H9 (cell line): Measurements from ENCODE around the gene SLX4IP. TPM values are rescaled to one million over a fixed set of nuclear protein-coding genes. Genes with fewer than 3 reads are reported as not detected.

Source experiments
- DNase-seq: peaks from one replicate; pipeline ENCODE4 v3.0.0-alpha.2; 2017
- H2AFZ ChIP-seq: one replicate; pipeline ENCODE4 v1.6.1; 2013; ENCODE audit warnings: mild to moderate bottlenecking, low read length, control low read depth, moderate library complexity
- H2AK5ac ChIP-seq: 2 replicates; pipeline ENCODE4 v1.6.1; 2013; ENCODE audit warnings: low read length, control low read depth, mixed read lengths; ENCODE audit not compliant: insufficient read length
- H2BK120ac ChIP-seq: one replicate; pipeline ENCODE4 v1.6.1; 2013; ENCODE audit warnings: low read depth, mild to moderate bottlenecking, low read length, control low read depth, inconsistent platforms; ENCODE audit not compliant: poor library complexity, severe bottlenecking
- H2BK12ac ChIP-seq: 2 replicates; pipeline ENCODE4 v1.6.1; 2013; ENCODE audit warnings: low read length, control low read depth, mixed read lengths, low read depth; ENCODE audit not compliant: insufficient read length
- H2BK15ac ChIP-seq: 2 replicates; pipeline ENCODE4 v1.6.1; 2013; ENCODE audit warnings: low read depth, low read length, control low read depth
- H2BK20ac ChIP-seq: one replicate; pipeline ENCODE4 v1.6.1; 2013; ENCODE audit warnings: low read depth, mild to moderate bottlenecking, low read length, control low read depth, inconsistent platforms; ENCODE audit not compliant: poor library complexity, severe bottlenecking
- H2BK5ac ChIP-seq: 2 replicates; pipeline ENCODE4 v1.6.1; 2013; ENCODE audit warnings: low read length, control low read depth, mixed read lengths; ENCODE audit not compliant: insufficient read length
- H3K14ac ChIP-seq: 2 replicates; pipeline ENCODE4 v1.6.1; 2013; ENCODE audit warnings: low read length, control low read depth; ENCODE audit not compliant: insufficient read depth
- H3K18ac ChIP-seq: 2 replicates; pipeline ENCODE4 v1.6.1; 2013; ENCODE audit warnings: low read depth, mild to moderate bottlenecking, mixed read lengths, low read length, control low read depth; ENCODE audit not compliant: insufficient read length
- H3K23ac ChIP-seq: 2 replicates; pipeline ENCODE4 v1.6.1; 2013; ENCODE audit warnings: low read length, control low read depth, mixed read lengths, low read depth; ENCODE audit not compliant: insufficient read length
- H3K23me2 ChIP-seq: 2 replicates; pipeline ENCODE4 v1.6.1; 2013; ENCODE audit warnings: low read depth, mild to moderate bottlenecking, mixed read lengths, low read length, control low read depth; ENCODE audit not compliant: insufficient read length, poor library complexity, severe bottlenecking
- H3K27ac ChIP-seq: 2 replicates; pipeline ENCODE4 v1.5.1; 2013; ENCODE audit warnings: low read length, control low read depth, mixed read lengths, low read depth; ENCODE audit not compliant: insufficient read length
- H3K27me3 ChIP-seq: 2 replicates; pipeline ENCODE4 v1.6.1; 2013; ENCODE audit warnings: low read length, control low read depth, inconsistent platforms; ENCODE audit not compliant: insufficient read depth
- H3K4ac ChIP-seq: 2 replicates; pipeline ENCODE4 v1.6.1; 2013; ENCODE audit warnings: low read depth, mild to moderate bottlenecking, control low read depth, inconsistent platforms, low read length, moderate library complexity
- H3K4me1 ChIP-seq: 2 replicates; pipeline ENCODE4 v1.6.1; 2013; ENCODE audit warnings: low read length, control low read depth, inconsistent platforms; ENCODE audit not compliant: insufficient read depth
- H3K4me2 ChIP-seq: 2 replicates; pipeline ENCODE4 v1.6.1; 2013; ENCODE audit warnings: low read length, control low read depth, mixed read lengths; ENCODE audit not compliant: insufficient read length, insufficient read depth
- H3K56ac ChIP-seq: 2 replicates; pipeline ENCODE4 v1.6.1; 2013; ENCODE audit warnings: low read depth, mild to moderate bottlenecking, mixed read lengths, low read length, control low read depth; ENCODE audit not compliant: insufficient read length
- H3K79me1 ChIP-seq: 2 replicates; pipeline ENCODE4 v1.6.1; 2013; ENCODE audit warnings: low read depth, mild to moderate bottlenecking, moderate library complexity, low read length, control low read depth, inconsistent platforms; ENCODE audit not compliant: insufficient read depth, poor library complexity, severe bottlenecking
- H3K79me2 ChIP-seq: 2 replicates; pipeline ENCODE4 v1.6.1; 2013; ENCODE audit warnings: low read length, control low read depth, inconsistent platforms; ENCODE audit not compliant: insufficient read depth
- H3K9ac ChIP-seq: 2 replicates; pipeline ENCODE4 v1.6.1; 2013; ENCODE audit warnings: low read length, control low read depth, mixed read lengths; ENCODE audit not compliant: insufficient read length; ENCODE audit errors: extremely low read depth
- H3K9me3 ChIP-seq: one replicate; pipeline ENCODE4 v1.6.1; 2013; ENCODE audit warnings: low read depth, low read length, inconsistent platforms; ENCODE audit not compliant: control insufficient read depth
- H3T11ph ChIP-seq: one replicate; pipeline ENCODE4 v1.6.1; 2013; ENCODE audit warnings: mild to moderate bottlenecking, low read length, control low read depth, inconsistent platforms
- H4K20me1 ChIP-seq: one replicate; pipeline ENCODE4 v1.6.1; 2013; ENCODE audit not compliant: control insufficient read depth, insufficient read length, insufficient read depth
- H4K5ac ChIP-seq: 2 replicates; pipeline ENCODE4 v1.6.1; 2013; ENCODE audit warnings: low read depth, mild to moderate bottlenecking, mixed read lengths, low read length, control low read depth; ENCODE audit not compliant: insufficient read length
- H4K8ac ChIP-seq: replicated peaks from 2 replicates; pipeline ENCODE4 v1.6.1; 2013; ENCODE audit warnings: low read length, control low read depth, mixed read lengths, low read depth; ENCODE audit not compliant: insufficient read length
- H4K91ac ChIP-seq: 2 replicates; pipeline ENCODE4 v1.6.1; 2013; ENCODE audit warnings: low read depth, mild to moderate bottlenecking, moderate library complexity, mixed read lengths, low read length, control low read depth; ENCODE audit not compliant: insufficient read length
- H3K27ac Mint-ChIP-seq, 3 experiments: 2 replicates in 2 of 3; 3 replicates in 1 of 3; pipeline ENCODE4 v1.8.0; 2020 to 2021; ENCODE audit warnings: mixed read lengths in 3 of 3, mild to moderate bottlenecking in 1 of 3, moderate library complexity in 1 of 3
- H3K27me3 Mint-ChIP-seq: 2 replicates; pipeline ENCODE4 v1.8.0; 2021; ENCODE audit warnings: low read depth, mild to moderate bottlenecking, moderate library complexity, mixed read lengths
- H3K36me3 Mint-ChIP-seq, 3 experiments: 2 replicates in 2 of 3; 3 replicates in 1 of 3; pipeline ENCODE4 v1.8.0; 2020 to 2021; ENCODE audit warnings: low read depth in 3 of 3, mixed read lengths in 3 of 3; ENCODE audit not compliant: insufficient read depth in 1 of 3
- H3K4me1 Mint-ChIP-seq, 2 experiments: 2 replicates each; pipeline ENCODE4 v1.8.0; 2020; ENCODE audit warnings: mixed read lengths in 2 of 2
- H3K4me3 Mint-ChIP-seq, 2 experiments: 2 replicates in 1 of 2; 3 replicates in 1 of 2; pipeline ENCODE4 v1.8.0; 2020 to 2021; ENCODE audit warnings: mild to moderate bottlenecking in 2 of 2, mixed read lengths in 2 of 2, moderate library complexity in 1 of 2
- H3K9me3 Mint-ChIP-seq, 2 experiments: 2 replicates in 1 of 2; 3 replicates in 1 of 2; pipeline ENCODE4 v1.8.0; 2020; ENCODE audit warnings: mild to moderate bottlenecking in 2 of 2, mixed read lengths in 2 of 2, moderate library complexity in 1 of 2
- CTCF ChIP-seq: fragments of 200-600 bp; sonication (generic); conservative IDR thresholded peaks from 3 replicates; pipeline ENCODE4 v1.8.0; 2021; ENCODE audit warnings: antibody characterized with exemption, mild to moderate bottlenecking
- WGBS: extraction: QIAGEN DNeasy Blood & Tissue Kit; methylation state at CpG from one replicate; pipeline ENCODE4 v1.1.7; 2013; ENCODE audit warnings: missing lambda C conversion rate, low lambda C conversion rate, mixed read lengths; ENCODE audit not compliant: insufficient read length; ENCODE audit errors: extremely low coverage; 5-methylcytosine and 5-hydroxymethylcytosine counted together
- total RNA-seq: library from RNA; stranded (reverse); gene quantifications from 2 replicates; pipeline ENCODE4 v1.2.1, GENCODE V29; 2021

SLX4IP gene
- total RNA-seq, 1 experiment from 2014 or later: 7.9 TPM

DNA sequence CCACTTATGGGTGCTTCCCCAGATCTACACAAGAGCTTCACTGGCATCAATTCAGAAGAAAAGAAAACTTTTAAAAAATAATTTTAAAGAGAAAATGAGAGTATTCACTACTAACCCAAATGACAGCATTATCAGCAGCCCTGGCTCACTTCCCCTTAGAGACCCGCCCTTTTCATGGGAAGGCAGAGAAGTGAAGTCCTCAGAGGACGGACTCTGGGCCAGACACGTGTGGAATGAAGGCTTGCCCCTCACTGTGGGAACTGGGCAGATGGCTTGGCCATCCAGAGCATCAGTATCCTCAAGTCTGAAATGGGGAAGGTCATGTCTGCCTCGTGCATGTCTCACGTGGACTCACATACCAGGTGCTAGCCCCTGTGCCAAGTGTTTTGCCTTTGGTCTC lies 175.1 kb downstream of the SLX4IP start:
- Mint-ChIP-seq H3K4me3 (no peak overlapping the region), H3K27me3 (no peaks in the 10 kb centered on the region), H3K4me1 (peaks cover 4 to 5% of the 10 kb centered on the region in 2 experiments; a peak in 3 of 4 replicates), H3K27ac (no peak overlapping the region), H3K9me3 (no peaks in the 10 kb centered on the region), H3K36me3 (peaks cover 2 to 9% (median 4%) of the 10 kb centered on the region in 3 experiments; a peak in 5 of 7 replicates)
- Histone ChIP-seq H4K20me1 (no peaks in the 10 kb centered on the region), H3K4me1 (no peaks in the 10 kb centered on the region), H2BK20ac (no peak overlapping the region), H3K56ac (no peak overlapping the region), H3T11ph (no peak overlapping the region), H4K91ac (no peak overlapping the region), H3K23ac (no peak overlapping the region), H3K14ac (no peak overlapping the region), H4K8ac (no peak overlapping the region), H2AK5ac (no peak overlapping the region), H2BK120ac (no peak overlapping the region), H3K23me2 (no peaks in the 10 kb centered on the region), H3K18ac (no peak overlapping the region), H3K27ac (no peak overlapping the region), H2BK5ac (no peak overlapping the region), H2BK12ac (no peak overlapping the region), H3K9ac (no peak overlapping the region), H3K9me3 (no peaks in the 10 kb centered on the region), H2BK15ac (no peak overlapping the region), H3K27me3 (no peaks in the 10 kb centered on the region), H3K4ac (no peak overlapping the region), H3K79me2 (no peaks in the 10 kb centered on the region), H2AFZ (no peak overlapping the region), H4K5ac (no peak overlapping the region), H3K79me1 (no peaks in the 10 kb centered on the region), H3K4me2 (no peak overlapping the region)
- TF ChIP-seq CTCF: no peak
- no peak for DNase-seq
- no CpG with 5 or more reads among the region's 5 CpGs for WGBS
